HepG2 (cell line): ENCODE measurements around the gene ZNF644. TPM values are rescaled to one million over a fixed set of nuclear protein-coding genes. Genes with fewer than 3 reads are reported as not detected.

Source experiments
- ATAC-seq: fragments of 200-7000 bp; cut with Tn5 transposase; 3 replicates; pipeline ENCODE4 v1.9.1; 2020; ENCODE audit warnings: mild to moderate bottlenecking, moderate library complexity
- BruUV-seq: library from RNA; stranded (reverse); fragments of 400-500 nt; replicated peaks from 2 replicates; lab custom pipeline; 2021; lab: Mats Ljungman, UMichigan
- CTCF ChIA-PET: fragments of 300-600 bp; formaldehyde crosslinking; extraction: SDS; loops from one replicate; lab custom pipeline; 2021; ENCODE audit warnings: low total read pairs, inconsistent platforms, low intra/inter-chr PET ratio; lab: Yijun Ruan, JAX
- POLR2A ChIA-PET: fragments of 350-600 bp; sonication (Branson Sonifier 250); formaldehyde crosslinking; loops from one replicate; lab custom pipeline; 2020; ENCODE audit warnings: antibody characterized with exemption, inconsistent platforms; lab: Yijun Ruan, JAX
- DNase-seq: peaks from one replicate; pipeline ENCODE4 v3.0.0-alpha.2; 2015; ENCODE audit warnings: low spot score
- FAIRE-seq: peaks from 3 replicates; lab custom pipeline; 2011; peaks lifted over from hg19 to GRCh38; lab: Jason Lieb, UNC
- H2AFZ ChIP-seq: one replicate; pipeline ENCODE4 v1.6.1; 2011; ENCODE audit warnings: low read length, inconsistent platforms
- H3K27ac ChIP-seq: fragments of 300-600 bp; 3 replicates; pipeline ENCODE4 v1.8.0; 2011; ENCODE audit warnings: mixed run types, mild to moderate bottlenecking, mixed read lengths, low read length, inconsistent platforms; ENCODE audit not compliant: insufficient read depth; ENCODE audit errors: extremely low read length
- H3K27me3 ChIP-seq, 2 experiments: fragments of 200-600 bp in 1 of 2; 2 replicates in 1 of 2; 3 replicates in 1 of 2; pipeline versions ENCODE4 v1.6.0 to v1.8.0; 2011; ENCODE audit warnings: low read length in 2 of 2, mild to moderate bottlenecking in 2 of 2, moderate library complexity in 2 of 2, inconsistent platforms in 1 of 2; ENCODE audit not compliant: insufficient read depth in 2 of 2, control insufficient read depth in 1 of 2
- H3K36me3 ChIP-seq, 2 experiments: fragments of 200-600 bp in 1 of 2; replicated peaks in 1 of 2; 2 replicates in 1 of 2; 3 replicates in 1 of 2; pipeline versions ENCODE4 v1.5.1 to v1.8.0; 2011; ENCODE audit warnings: low read length in 2 of 2, inconsistent platforms in 1 of 2; ENCODE audit not compliant: insufficient read depth in 2 of 2, control insufficient read depth in 1 of 2
- H3K4me1 ChIP-seq: 2 replicates; pipeline ENCODE4 v1.5.1; 2012; ENCODE audit warnings: low read length, inconsistent platforms; ENCODE audit not compliant: insufficient read depth
- H3K4me2 ChIP-seq: 2 replicates; pipeline ENCODE4 v1.6.0; 2011; ENCODE audit warnings: low read depth, low read length, inconsistent platforms
- H3K4me3 ChIP-seq, 3 experiments: fragments of 200-600 bp in 1 of 3; sonication (generic), shearing (Covaris generic) in 1 of 3; replicated peaks in 1 of 3; 2 replicates each; pipeline ENCODE4 v1.5.1; 2011 to 2016; ENCODE audit warnings: low read length in 3 of 3, inconsistent platforms in 2 of 3, low read depth in 2 of 3, mild to moderate bottlenecking in 2 of 3, control low read depth in 1 of 3, mixed read lengths in 1 of 3; ENCODE audit not compliant: insufficient read depth in 1 of 3
- H3K79me2 ChIP-seq: one replicate; pipeline ENCODE4 v1.6.1; 2011; ENCODE audit warnings: low read length, inconsistent platforms; ENCODE audit not compliant: insufficient read depth
- H3K9ac ChIP-seq: 2 replicates; pipeline ENCODE4 v1.6.0; 2011; ENCODE audit warnings: mild to moderate bottlenecking, low read depth, low read length, inconsistent platforms; ENCODE audit not compliant: insufficient read depth
- H3K9me3 ChIP-seq: 2 replicates; pipeline ENCODE4 v1.5.1; 2012; ENCODE audit warnings: mild to moderate bottlenecking, low read length
- H4K20me1 ChIP-seq: 2 replicates; pipeline ENCODE4 v1.6.0; 2011; ENCODE audit warnings: inconsistent platforms, mild to moderate bottlenecking, low read length, moderate library complexity; ENCODE audit not compliant: insufficient read depth
- CREB1 ChIP-seq, 2 experiments: fragments of 450-650 bp in 1 of 2; IDR thresholded peaks; 2 replicates each; pipeline ENCODE4 v1.6.1; 2016 to 2017; ENCODE audit warnings: control low read depth in 1 of 2, mild to moderate bottlenecking in 1 of 2, missing compliant biosample characterization in 1 of 2, missing genetic modification characterization in 1 of 2
- FOXA1 ChIP-seq, 2 experiments: fragments of 450-650 bp in 1 of 2; sonication (generic) in 1 of 2; formaldehyde crosslinking in 1 of 2; IDR thresholded peaks; 2 replicates each; pipeline versions ENCODE4 v1.4.0 to v1.6.1; 2016 to 2020; ENCODE audit warnings: missing genetic modification reagents in 1 of 2
- GPN1 ChIP-seq: sonication (generic); formaldehyde crosslinking; IDR thresholded peaks from 2 replicates; pipeline ENCODE4 v1.5.1; 2020; ENCODE audit warnings: missing genetic modification reagents, borderline replicate concordance
- KDM5A ChIP-seq: fragments of 200-600 bp; sonication (generic); IDR thresholded peaks from 2 replicates; pipeline ENCODE4 v1.7.0; 2018; ENCODE audit warnings: antibody characterized with exemption, mild to moderate bottlenecking, low read length, borderline replicate concordance
- KLF11 ChIP-seq: IDR thresholded peaks from 2 replicates; pipeline ENCODE4 v1.6.1; 2016; ENCODE audit warnings: missing compliant biosample characterization
- ZC3H13 ChIP-seq: sonication (generic); formaldehyde crosslinking; IDR thresholded peaks from 2 replicates; pipeline ENCODE4 v1.8.1; 2023; ENCODE audit warnings: mild to moderate bottlenecking, missing genetic modification reagents, moderate library complexity
- ZNF20 ChIP-seq: sonication (generic); formaldehyde crosslinking; IDR thresholded peaks from 2 replicates; pipeline ENCODE4 v1.4.0; 2020; ENCODE audit warnings: mild to moderate bottlenecking, moderate library complexity, missing genetic modification reagents
- ZNF256 ChIP-seq: sonication (generic); formaldehyde crosslinking; conservative IDR thresholded peaks from 2 replicates; pipeline ENCODE4 v1.4.0; 2020; ENCODE audit warnings: missing genetic modification reagents
- ZNF687 ChIP-seq: sonication (generic); formaldehyde crosslinking; IDR thresholded peaks from 2 replicates; pipeline ENCODE4 v1.5.1; 2020; ENCODE audit warnings: mild to moderate bottlenecking, missing genetic modification reagents, moderate library complexity
- WGBS: methylation state at CpG from one replicate; pipeline ENCODE4 v1.1.6; 2017; ENCODE audit warnings: low lambda C conversion rate; 5-methylcytosine and 5-hydroxymethylcytosine counted together
- in situ Hi-C: cut with HindIII; loops from 2 replicates; pipeline ENCODE4 v1.10.0; 2017; ENCODE audit warnings: low pct_unique_long_range_greater_than_20kb; ENCODE audit not compliant: extremely low pct_ligation_motif_present
- intact Hi-C: fragments of 100-400 bp; cut with micrococcal nuclease; formaldehyde crosslinking; loops from one replicate; pipeline ENCODE4 v1.10.0; 2022; ENCODE audit not compliant: unreplicated experiment
- polyA plus RNA-seq, 8 experiments: library from polyadenylated mRNA; depleted of rRNA in 3 of 8; stranded (reverse) in 7 of 8; unstranded in 1 of 8; fragments of >200 nt; fragmentation: Illumina TruSeq in 4 of 8; extraction: Trizol in 4 of 8; gene quantifications; 2 replicates each; pipeline versions ENCODE4 v1.2.1 to v1.2.3, GENCODE V29; 2011 to 2016; ENCODE audit warnings: low read depth in 4 of 8, missing spikeins in 1 of 8, mixed read lengths in 1 of 8; ENCODE audit not compliant: insufficient read depth in 1 of 8
- total RNA-seq, 5 experiments: library from RNA; depleted of rRNA; stranded (reverse); fragments of >200 nt; fragmentation: Illumina TruSeq; extraction: Trizol; gene quantifications; 2 replicates each; pipeline ENCODE4 v1.2.3, GENCODE V29; 2016; ENCODE audit warnings: low read depth in 1 of 5
- TF ChIP-seq, protein P1 (sequence below): sonication (generic); formaldehyde crosslinking; IDR thresholded peaks from 2 replicates; pipeline ENCODE4 v1.4.0; 2020; ENCODE audit warnings: missing genetic modification reagents
- TF ChIP-seq, protein P2 (sequence below): IDR thresholded peaks from 2 replicates; pipeline ENCODE4 v1.6.1; 2016; ENCODE audit warnings: low read depth, missing genetic modification reagents, missing compliant biosample characterization

Gene ZNF644
- total and polyA plus RNA-seq, 2 of the 13 experiments (the other 11 are each of a cell fraction or from before 2014, with no cell fraction given), result 17.7 to 51.7 TPM

DNA sequence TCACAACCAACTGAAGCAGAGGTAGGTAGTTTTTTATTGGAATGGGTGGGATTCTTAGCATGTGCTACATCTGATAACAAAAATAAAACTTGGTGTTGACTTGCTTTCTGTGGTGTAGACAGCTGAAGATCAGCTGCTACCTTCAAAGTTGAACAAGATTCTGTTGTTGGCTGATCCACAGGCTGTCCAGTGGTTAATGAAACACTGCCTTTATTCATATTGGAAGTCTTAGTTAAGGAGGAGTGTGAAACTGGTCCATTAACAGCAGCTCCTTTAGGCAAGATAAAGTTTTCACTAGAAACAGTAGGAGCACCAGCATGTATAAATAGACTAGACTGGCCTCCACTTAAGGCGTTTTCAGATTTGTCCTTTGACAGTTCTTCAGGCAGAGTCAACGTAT lies 81.1 kb downstream of the ZNF644 start (continued):
- TF ChIP-seq GPN1 (CRISPR knock-in tag) (no peak), ZNF20 (no peak)
- TF ChIP-seq, protein P1, sequence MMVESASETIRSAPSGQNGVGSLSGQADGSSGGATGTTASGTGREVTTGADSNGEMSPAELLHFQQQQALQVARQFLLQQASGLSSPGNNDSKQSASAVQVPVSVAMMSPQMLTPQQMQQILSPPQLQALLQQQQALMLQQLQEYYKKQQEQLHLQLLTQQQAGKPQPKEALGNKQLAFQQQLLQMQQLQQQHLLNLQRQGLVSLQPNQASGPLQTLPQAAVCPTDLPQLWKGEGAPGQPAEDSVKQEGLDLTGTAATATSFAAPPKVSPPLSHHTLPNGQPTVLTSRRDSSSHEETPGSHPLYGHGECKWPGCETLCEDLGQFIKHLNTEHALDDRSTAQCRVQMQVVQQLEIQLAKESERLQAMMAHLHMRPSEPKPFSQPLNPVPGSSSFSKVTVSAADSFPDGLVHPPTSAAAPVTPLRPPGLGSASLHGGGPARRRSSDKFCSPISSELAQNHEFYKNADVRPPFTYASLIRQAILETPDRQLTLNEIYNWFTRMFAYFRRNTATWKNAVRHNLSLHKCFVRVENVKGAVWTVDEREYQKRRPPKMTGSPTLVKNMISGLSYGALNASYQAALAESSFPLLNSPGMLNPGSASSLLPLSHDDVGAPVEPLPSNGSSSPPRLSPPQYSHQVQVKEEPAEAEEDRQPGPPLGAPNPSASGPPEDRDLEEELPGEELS (CRISPR knock-in tag), result no peak
- TF ChIP-seq, protein P2, sequence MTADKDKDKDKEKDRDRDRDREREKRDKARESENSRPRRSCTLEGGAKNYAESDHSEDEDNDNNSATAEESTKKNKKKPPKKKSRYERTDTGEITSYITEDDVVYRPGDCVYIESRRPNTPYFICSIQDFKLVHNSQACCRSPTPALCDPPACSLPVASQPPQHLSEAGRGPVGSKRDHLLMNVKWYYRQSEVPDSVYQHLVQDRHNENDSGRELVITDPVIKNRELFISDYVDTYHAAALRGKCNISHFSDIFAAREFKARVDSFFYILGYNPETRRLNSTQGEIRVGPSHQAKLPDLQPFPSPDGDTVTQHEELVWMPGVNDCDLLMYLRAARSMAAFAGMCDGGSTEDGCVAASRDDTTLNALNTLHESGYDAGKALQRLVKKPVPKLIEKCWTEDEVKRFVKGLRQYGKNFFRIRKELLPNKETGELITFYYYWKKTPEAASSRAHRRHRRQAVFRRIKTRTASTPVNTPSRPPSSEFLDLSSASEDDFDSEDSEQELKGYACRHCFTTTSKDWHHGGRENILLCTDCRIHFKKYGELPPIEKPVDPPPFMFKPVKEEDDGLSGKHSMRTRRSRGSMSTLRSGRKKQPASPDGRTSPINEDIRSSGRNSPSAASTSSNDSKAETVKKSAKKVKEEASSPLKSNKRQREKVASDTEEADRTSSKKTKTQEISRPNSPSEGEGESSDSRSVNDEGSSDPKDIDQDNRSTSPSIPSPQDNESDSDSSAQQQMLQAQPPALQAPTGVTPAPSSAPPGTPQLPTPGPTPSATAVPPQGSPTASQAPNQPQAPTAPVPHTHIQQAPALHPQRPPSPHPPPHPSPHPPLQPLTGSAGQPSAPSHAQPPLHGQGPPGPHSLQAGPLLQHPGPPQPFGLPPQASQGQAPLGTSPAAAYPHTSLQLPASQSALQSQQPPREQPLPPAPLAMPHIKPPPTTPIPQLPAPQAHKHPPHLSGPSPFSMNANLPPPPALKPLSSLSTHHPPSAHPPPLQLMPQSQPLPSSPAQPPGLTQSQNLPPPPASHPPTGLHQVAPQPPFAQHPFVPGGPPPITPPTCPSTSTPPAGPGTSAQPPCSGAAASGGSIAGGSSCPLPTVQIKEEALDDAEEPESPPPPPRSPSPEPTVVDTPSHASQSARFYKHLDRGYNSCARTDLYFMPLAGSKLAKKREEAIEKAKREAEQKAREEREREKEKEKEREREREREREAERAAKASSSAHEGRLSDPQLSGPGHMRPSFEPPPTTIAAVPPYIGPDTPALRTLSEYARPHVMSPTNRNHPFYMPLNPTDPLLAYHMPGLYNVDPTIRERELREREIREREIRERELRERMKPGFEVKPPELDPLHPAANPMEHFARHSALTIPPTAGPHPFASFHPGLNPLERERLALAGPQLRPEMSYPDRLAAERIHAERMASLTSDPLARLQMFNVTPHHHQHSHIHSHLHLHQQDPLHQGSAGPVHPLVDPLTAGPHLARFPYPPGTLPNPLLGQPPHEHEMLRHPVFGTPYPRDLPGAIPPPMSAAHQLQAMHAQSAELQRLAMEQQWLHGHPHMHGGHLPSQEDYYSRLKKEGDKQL (CRISPR knock-in tag), result no peak

- no peaks in the 10 kb centered on the region for H3K4me1 ChIP-seq
- FAIRE-seq (no peak), ATAC-seq (no peak), DNase-seq (no peak)
- no peak overlapping the region for H3K4me2 ChIP-seq
- intact Hi-C loops (no loop called here), in situ Hi-C loops (no loop called here)
- 100% methylated on average over 1 of the region's 1 CpG for WGBS
- H3K79me2 ChIP-seq, result peaks cover 26% of the 10 kb centered on the region
- H3K27ac ChIP-seq, result no peak overlapping the region
- no peak overlapping the region for H3K9ac ChIP-seq
- H3K4me3 ChIP-seq, result no peak overlapping the region
- ChIA-PET CTCF (no interaction called here), POLR2A (no interaction called here)
- peaks cover 8 to 44% of the 10 kb centered on the region in 2 experiments for H3K36me3 ChIP-seq
- H3K27me3 ChIP-seq, result no peaks in the 10 kb centered on the region
- H3K9me3 ChIP-seq, result no peaks in the 10 kb centered on the region
- H2AFZ ChIP-seq, result no peak overlapping the region
- peaks cover 3% of the 10 kb centered on the region; the same call in 1 of the 2 replicates for H4K20me1 ChIP-seq
- BruUV-seq, result no TSS peak
- TF ChIP-seq KLF11, result no peak
- TF ChIP-seq ZNF256, result no peak
- no peak for TF ChIP-seq FOXA1 (IDR thresholded peaks at IDR 0.05)
- TF ChIP-seq FOXA1 (CRISPR knock-in tag; IDR thresholded peaks at IDR 0.05), result no peak
- TF ChIP-seq KDM5A, result no peak
- TF ChIP-seq CREB1 (IDR thresholded peaks at IDR 0.05), result no peak
- TF ChIP-seq CREB1 (CRISPR knock-in tag; IDR thresholded peaks at IDR 0.05), result no peak
- no peak for TF ChIP-seq ZNF687 (CRISPR knock-in tag)
- TF ChIP-seq ZC3H13, result no peak
Observed at GRCh38 chr1:90936731-90937130, 85.1 kb downstream of the ZNF644 start.
